ENCODE measurements around the gene TSPAN9. TPM values are rescaled to one million over a fixed set of nuclear protein-coding genes. Genes with fewer than 3 reads are reported as not detected.

TSPAN9 gene
- total RNA-seq, 4 donors from 2014 or later, result 27.8 to 47.2 (median 34.3) TPM

GRCh38 chr12:3110578-3110977 is 33.4 kb downstream of the TSPAN9 start:
- no peak for TF ChIP-seq POLR2AphosphoS5 (IDR thresholded peaks at IDR 0.05)
- TF ChIP-seq, protein P1, sequence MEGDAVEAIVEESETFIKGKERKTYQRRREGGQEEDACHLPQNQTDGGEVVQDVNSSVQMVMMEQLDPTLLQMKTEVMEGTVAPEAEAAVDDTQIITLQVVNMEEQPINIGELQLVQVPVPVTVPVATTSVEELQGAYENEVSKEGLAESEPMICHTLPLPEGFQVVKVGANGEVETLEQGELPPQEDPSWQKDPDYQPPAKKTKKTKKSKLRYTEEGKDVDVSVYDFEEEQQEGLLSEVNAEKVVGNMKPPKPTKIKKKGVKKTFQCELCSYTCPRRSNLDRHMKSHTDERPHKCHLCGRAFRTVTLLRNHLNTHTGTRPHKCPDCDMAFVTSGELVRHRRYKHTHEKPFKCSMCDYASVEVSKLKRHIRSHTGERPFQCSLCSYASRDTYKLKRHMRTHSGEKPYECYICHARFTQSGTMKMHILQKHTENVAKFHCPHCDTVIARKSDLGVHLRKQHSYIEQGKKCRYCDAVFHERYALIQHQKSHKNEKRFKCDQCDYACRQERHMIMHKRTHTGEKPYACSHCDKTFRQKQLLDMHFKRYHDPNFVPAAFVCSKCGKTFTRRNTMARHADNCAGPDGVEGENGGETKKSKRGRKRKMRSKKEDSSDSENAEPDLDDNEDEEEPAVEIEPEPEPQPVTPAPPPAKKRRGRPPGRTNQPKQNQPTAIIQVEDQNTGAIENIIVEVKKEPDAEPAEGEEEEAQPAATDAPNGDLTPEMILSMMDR (IDR thresholded peaks at IDR 0.05), result no peak
- TF ChIP-seq EP300 (IDR thresholded peaks at IDR 0.05), result no peak
- TF ChIP-seq POLR2A (IDR thresholded peaks at IDR 0.05), result no peak
- H3K27me3 ChIP-seq, result no peaks in the 10 kb centered on the region
- DNase-seq (ENCODE audit: low spot score in 2 of 2), result no peak
- peaks cover 12% of the 10 kb centered on the region for H3K36me3 ChIP-seq
- no peaks in the 10 kb centered on the region for H3K9me3 ChIP-seq
- peaks cover 22% of the 10 kb centered on the region for H3K4me1 ChIP-seq
- WGBS, result 50% methylated on average over 2 of the region's 2 CpGs
- H3K4me3 ChIP-seq, result no peak overlapping the region
- no peak overlapping the region for H3K27ac ChIP-seq

- Histone ChIP-seq H3K36me3 (peaks cover 12% of the 10 kb centered on the region), H3K4me3 (no peak overlapping the region), H3K9me3 (no peaks in the 10 kb centered on the region), H3K4me1 (peaks cover 15% of the 10 kb centered on the region), H3K27me3 (no peaks in the 10 kb centered on the region), H3K27ac (no peak overlapping the region)
- TF ChIP-seq EP300 (IDR thresholded peaks at IDR 0.05) (no peak), POLR2A (IDR thresholded peaks at IDR 0.05) (no peak), POLR2AphosphoS5 (IDR thresholded peaks at IDR 0.05) (no peak)
- TF ChIP-seq, protein P1 (IDR thresholded peaks at IDR 0.05), result no peak
- 80% methylated on average over 8 of the region's 8 CpGs for WGBS
- no peak for DNase-seq (ENCODE audit: low spot score in 2 of 2)
These were observed 36.6 kb downstream of the TSPAN9 start for GRCh38 chr12:3113671-3114325.

DNA sequence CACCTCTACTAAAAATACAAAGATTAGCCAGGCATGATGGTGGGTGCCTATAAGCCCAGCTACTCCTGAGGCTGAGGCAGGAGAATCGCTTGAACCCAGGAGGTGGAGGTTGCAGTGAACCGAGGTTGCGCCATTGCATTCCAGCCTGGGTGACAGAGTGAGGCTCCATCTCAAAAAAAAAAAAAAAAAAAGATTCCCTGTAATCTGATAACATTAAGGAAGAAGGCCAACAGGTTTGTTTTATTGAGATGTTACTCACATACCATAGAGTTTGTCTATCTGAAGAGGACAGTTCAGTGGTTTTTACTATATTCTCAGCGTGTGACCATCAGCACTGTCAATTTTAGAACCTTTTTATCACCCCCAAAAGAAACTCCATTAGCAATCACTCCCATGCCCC is 37.5 kb downstream of the TSPAN9 start:
- Histone ChIP-seq H3K9me3 (no peaks in the 10 kb centered on the region), H3K4me3 (no peak overlapping the region), H3K27ac (no peak overlapping the region), H3K4me1 (peaks cover 21% of the 10 kb centered on the region), H3K36me3 (peaks cover 12% of the 10 kb centered on the region), H3K27me3 (no peaks in the 10 kb centered on the region)
- 93% methylated on average over 4 of the region's 4 CpGs for WGBS
- no peak for TF ChIP-seq POLR2AphosphoS5 (IDR thresholded peaks at IDR 0.05)
- no peak for DNase-seq (ENCODE audit: low spot score in 2 of 2)

GRCh38 chr12:3115078-3115477 is 37.9 kb downstream of the TSPAN9 start:
- peaks cover 25% of the 10 kb centered on the region for H3K4me1 ChIP-seq
- WGBS, result 95% methylated on average over 3 of the region's 3 CpGs
- H3K36me3 ChIP-seq, result peaks cover 12% of the 10 kb centered on the region
- DNase-seq (ENCODE audit: low spot score in 2 of 2), result no peak
- TF ChIP-seq, protein P1 (IDR thresholded peaks at IDR 0.05), result no peak
- no peak for TF ChIP-seq EP300 (IDR thresholded peaks at IDR 0.05)
- no peak for TF ChIP-seq POLR2AphosphoS5 (IDR thresholded peaks at IDR 0.05)
- TF ChIP-seq POLR2A (IDR thresholded peaks at IDR 0.05), result no peak
- H3K9me3 ChIP-seq, result no peaks in the 10 kb centered on the region
- no peaks in the 10 kb centered on the region for H3K27me3 ChIP-seq
- H3K4me3 ChIP-seq, result no peak overlapping the region
- H3K27ac ChIP-seq, result no peak overlapping the region

- H3K4me3 ChIP-seq, result no peak overlapping the region
- no peaks in the 10 kb centered on the region for H3K27me3 ChIP-seq
- WGBS, result 87% methylated on average over 19 of the region's 19 CpGs
- DNase-seq (ENCODE audit: low spot score in 2 of 2), result no peak
- no peak overlapping the region for H3K27ac ChIP-seq
- peaks cover 12% of the 10 kb centered on the region for H3K36me3 ChIP-seq
- TF ChIP-seq, protein P1 (IDR thresholded peaks at IDR 0.05), result no peak
- TF ChIP-seq EP300 (IDR thresholded peaks at IDR 0.05), result no peak
- TF ChIP-seq POLR2A (IDR thresholded peaks at IDR 0.05), result no peak
- TF ChIP-seq POLR2AphosphoS5 (IDR thresholded peaks at IDR 0.05), result no peak
- peaks cover 30% of the 10 kb centered on the region for H3K4me1 ChIP-seq
- no peaks in the 10 kb centered on the region for H3K9me3 ChIP-seq
These were observed 39.1 kb downstream of the TSPAN9 start for GRCh38 chr12:3116106-3116844.

Data from suprapubic skin (tissue), 4 donors.